Suppressor macrophage (primary cell): ENCODE results near the gene TSPAN11.

Source experiments
- DNase-seq, 4 experiments: peaks; one replicate each; pipeline ENCODE4 v3.0.0-alpha.2; 2020 to 2022

Gene TSPAN11

GRCh38 chr12:30961030-30961429 lies 34.5 kb downstream of the TSPAN11 start:
- no peak for DNase-seq

- no peak for DNase-seq
Measured at GRCh38 chr12:30962047-30962446, 35.5 kb downstream of the TSPAN11 start.

GRCh38 chr12:30963709-30964564 lies 37.4 kb downstream of the TSPAN11 start:
- no peak for DNase-seq

- no peak for DNase-seq
Measured at GRCh38 chr12:30964896-30965612, 38.5 kb downstream of the TSPAN11 start.

- no peak for DNase-seq
Measured at GRCh38 chr12:30965613-30965985, 39.1 kb downstream of the TSPAN11 start.

GRCh38 chr12:30967026-30967425 lies 40.5 kb downstream of the TSPAN11 start:
- no peak for DNase-seq

- DNase-seq: no peak
Measured at GRCh38 chr12:30968211-30968610, 41.7 kb downstream of the TSPAN11 start.

GRCh38 chr12:30969006-30969405 lies 42.5 kb downstream of the TSPAN11 start:
- no peak for DNase-seq

GRCh38 chr12:30969606-30970395 lies 43.3 kb downstream of the TSPAN11 start:
- no peak for DNase-seq

- DNase-seq: no peak
Measured at GRCh38 chr12:30970559-30971197, 44.1 kb downstream of the TSPAN11 start.

- no peak for DNase-seq
Measured at GRCh38 chr12:30972035-30972434, 45.5 kb downstream of the TSPAN11 start.

GRCh38 chr12:30973175-30973574 lies 46.6 kb downstream of the TSPAN11 start:
- DNase-seq: no peak

- no peak for DNase-seq
Measured at GRCh38 chr12:30973830-30974229, 47.3 kb downstream of the TSPAN11 start.

GRCh38 chr12:30974746-30975500 lies 48.4 kb downstream of the TSPAN11 start:
- no peak for DNase-seq

- no peak for DNase-seq
Measured at GRCh38 chr12:30975581-30975980, 49.0 kb downstream of the TSPAN11 start.

GRCh38 chr12:30976206-30976605 lies 49.7 kb downstream of the TSPAN11 start:
- DNase-seq: no peak

GRCh38 chr12:30977124-30977523 lies 50.6 kb downstream of the TSPAN11 start:
- no peak for DNase-seq

GRCh38 chr12:30977537-30978349 lies 51.2 kb downstream of the TSPAN11 start:
- DNase-seq: no peak

- no peak for DNase-seq
Measured at GRCh38 chr12:30978639-30979038, 52.1 kb downstream of the TSPAN11 start.

GRCh38 chr12:30979371-30980259 lies 53.1 kb downstream of the TSPAN11 start:
- no peak for DNase-seq
